ENCODE data around the gene EPHB1. TPM values are rescaled to one million over a fixed set of nuclear protein-coding genes. Genes with fewer than 3 reads are reported as not detected.

Gene EPHB1
- total and polyA plus RNA-seq, 2 donors (not counting 3 experiments of a cell fraction or from before 2014, with no cell fraction given): 1.3 to 5.2 TPM

GRCh38 chr3:135229018-135229495 is 434.0 kb downstream of the EPHB1 start:
- BruUV-seq (replicated peaks): no TSS peak
- no peak overlapping the region for H3K4me2 ChIP-seq (ENCODE audit: insufficient read depth, low read length)
- POLR2A ChIA-PET: no interaction called here

More at GRCh38 chr3:135229018-135229495, 434.0 kb downstream of the EPHB1 start:
- Histone ChIP-seq H3K9me3 (replicated peaks; ENCODE audit: control insufficient read depth, insufficient read depth, low read length) (peaks cover 2% of the 10 kb centered on the region), H3K9me1 (replicated peaks; ENCODE audit: control insufficient read depth, extremely low read depth, insufficient read depth, low read length) (no peaks in the 10 kb centered on the region), H3K4me1 (ENCODE audit: control insufficient read depth, extremely low read depth, insufficient read depth, low read length) (no peaks in the 10 kb centered on the region), H3K79me2 (ENCODE audit: control insufficient read depth, insufficient read depth, low read length) (no peaks in the 10 kb centered on the region), H3K27ac (ENCODE audit: insufficient read depth, low read depth, low read length) (no peak overlapping the region), H2AFZ (ENCODE audit: low read depth, low read length) (no peak overlapping the region), H3K4me3 (replicated peaks in 1 of 3; ENCODE audit: insufficient read depth in 1 of 3, low read depth in 1 of 3, low read length in 3 of 3) (no peak overlapping the region), H3K27me3 (ENCODE audit: control insufficient read depth in 2 of 2, insufficient read depth in 2 of 2, low read length in 2 of 2) (no peaks in the 10 kb centered on the region), H4K20me1 (replicated peaks; ENCODE audit: control insufficient read depth, extremely low read depth, insufficient read depth, low read length) (no peaks in the 10 kb centered on the region), H3K36me3 (ENCODE audit: control insufficient read depth in 2 of 2, extremely low read depth in 1 of 2, insufficient read depth in 2 of 2, low read length in 2 of 2) (no peaks in the 10 kb centered on the region), H3K9ac (replicated peaks; ENCODE audit: extremely low read depth, insufficient read depth, low read length) (no peak overlapping the region)
- intact Hi-C loops (cut with micrococcal nuclease): no loop called here
- TF ChIP-seq MYC (IDR thresholded peaks at IDR 0.05; ENCODE audit: low read depth, low read length): no peak
- TF ChIP-seq FOS (IDR thresholded peaks at IDR 0.05; ENCODE audit: borderline replicate concordance, insufficient read depth, low read length): no peak
- no peak for TF ChIP-seq JUN (IDR thresholded peaks at IDR 0.05; ENCODE audit: borderline replicate concordance, insufficient read depth, insufficient read length, low read depth)
- no peak for TF ChIP-seq MAX (IDR thresholded peaks at IDR 0.05; ENCODE audit: insufficient read depth, insufficient read length)
- no peak for TF ChIP-seq GATA2 (IDR thresholded peaks at IDR 0.05; ENCODE audit: insufficient read depth, insufficient read length, low read depth, low read length)
- no peak for TF ChIP-seq CTCF (IDR thresholded peaks at IDR 0.05; ENCODE audit: extremely low read depth in 1 of 2, insufficient read depth in 1 of 2, low read depth in 1 of 2, low read length in 2 of 2)
- TF ChIP-seq EZH2 (IDR thresholded peaks at IDR 0.05; ENCODE audit: borderline replicate concordance, low read depth, low read length, severe bottlenecking): no peak
- TF ChIP-seq POLR2AphosphoS5 (IDR thresholded peaks at IDR 0.05; ENCODE audit: insufficient read depth, low read depth, low read length): no peak
- no peak for TF ChIP-seq POLR2A (IDR thresholded peaks at IDR 0.05; ENCODE audit: low read depth, low read length)
- CTCF ChIA-PET: no interaction called here
- FAIRE-seq (no peak), DNase-seq (ENCODE audit: low read depth, low spot score) (no peak)
- dilution Hi-C loops (cut with MboI; ENCODE audit: extremely low pct_ligation_motif_present, low sequenced_read_pairs): no loop called here
